GM19043 (cell line): Measurements from ENCODE around the gene SLC15A2.
"Not testable (repeated sequence)": the region's sequence is repeated elsewhere in the genome, so short reads cannot be mapped to it uniquely, and the experiment has no call there.

Source experiments
- ATAC-seq: cut with Tn5 transposase; IDR thresholded peaks from one replicate; pipeline ENCODE4 v1.9.1; 2021; ENCODE audit warnings: low read depth; ENCODE audit not compliant: unreplicated experiment

Gene SLC15A2, protein sequence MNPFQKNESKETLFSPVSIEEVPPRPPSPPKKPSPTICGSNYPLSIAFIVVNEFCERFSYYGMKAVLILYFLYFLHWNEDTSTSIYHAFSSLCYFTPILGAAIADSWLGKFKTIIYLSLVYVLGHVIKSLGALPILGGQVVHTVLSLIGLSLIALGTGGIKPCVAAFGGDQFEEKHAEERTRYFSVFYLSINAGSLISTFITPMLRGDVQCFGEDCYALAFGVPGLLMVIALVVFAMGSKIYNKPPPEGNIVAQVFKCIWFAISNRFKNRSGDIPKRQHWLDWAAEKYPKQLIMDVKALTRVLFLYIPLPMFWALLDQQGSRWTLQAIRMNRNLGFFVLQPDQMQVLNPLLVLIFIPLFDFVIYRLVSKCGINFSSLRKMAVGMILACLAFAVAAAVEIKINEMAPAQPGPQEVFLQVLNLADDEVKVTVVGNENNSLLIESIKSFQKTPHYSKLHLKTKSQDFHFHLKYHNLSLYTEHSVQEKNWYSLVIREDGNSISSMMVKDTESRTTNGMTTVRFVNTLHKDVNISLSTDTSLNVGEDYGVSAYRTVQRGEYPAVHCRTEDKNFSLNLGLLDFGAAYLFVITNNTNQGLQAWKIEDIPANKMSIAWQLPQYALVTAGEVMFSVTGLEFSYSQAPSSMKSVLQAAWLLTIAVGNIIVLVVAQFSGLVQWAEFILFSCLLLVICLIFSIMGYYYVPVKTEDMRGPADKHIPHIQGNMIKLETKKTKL

DNA sequence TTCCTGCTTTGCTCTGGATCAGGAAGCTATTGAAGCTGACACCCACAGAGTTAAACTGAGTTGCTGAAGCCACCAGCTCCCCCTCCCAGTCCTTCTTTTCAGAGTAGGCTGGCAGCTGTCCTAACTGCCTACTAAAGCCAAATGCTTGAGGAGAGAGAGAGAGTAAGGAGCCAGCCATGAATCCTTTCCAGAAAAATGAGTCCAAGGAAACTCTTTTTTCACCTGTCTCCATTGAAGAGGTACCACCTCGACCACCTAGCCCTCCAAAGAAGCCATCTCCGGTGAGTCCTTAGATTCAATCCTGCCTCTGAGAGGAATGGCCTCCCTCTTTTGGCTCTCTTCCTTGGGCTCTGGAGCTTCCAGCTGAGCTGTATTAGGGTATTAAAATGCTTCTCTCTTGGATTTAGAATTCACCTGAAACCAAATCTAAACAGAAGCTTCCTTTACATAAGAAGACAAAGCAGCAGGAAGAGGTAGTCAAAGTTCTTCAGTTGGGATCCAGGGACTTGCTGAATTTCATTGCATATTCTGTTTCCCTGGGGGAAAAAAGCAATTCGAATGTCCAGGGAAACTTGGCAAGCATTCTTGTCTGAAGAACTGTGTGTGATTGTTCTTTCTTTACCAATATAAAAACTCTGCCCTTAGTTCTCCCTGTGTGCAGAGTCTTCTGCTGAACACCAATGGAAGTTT is at the start of gene SLC15A2:
Gene SLC15A2, plus strand, starts transcription at position 101 of the 690 bp plus-strand sequence. Its CDS starts 76 bp downstream, at position 177.
- no peak for ATAC-seq

DNA sequence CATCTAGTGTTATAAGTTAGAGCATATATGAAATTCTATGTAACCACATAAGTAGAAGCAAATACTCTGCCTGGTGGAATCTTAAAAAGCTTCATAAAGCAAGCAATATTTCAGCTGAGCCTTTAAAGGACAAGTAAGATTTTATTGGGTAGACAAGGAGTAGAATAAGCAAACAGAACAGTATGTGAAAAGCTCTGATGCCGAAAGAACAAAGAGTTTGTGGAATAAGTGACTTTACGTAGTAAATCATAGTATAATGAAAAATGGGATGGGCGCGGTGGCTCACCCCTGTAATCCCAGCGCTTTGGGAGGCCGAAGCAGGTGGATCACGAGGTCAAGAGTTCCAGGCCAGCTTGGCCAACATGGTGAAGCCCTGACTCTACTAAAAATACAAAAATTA is 49.3 kb upstream of the SLC15A2 start:
- no peak for ATAC-seq

DNA sequence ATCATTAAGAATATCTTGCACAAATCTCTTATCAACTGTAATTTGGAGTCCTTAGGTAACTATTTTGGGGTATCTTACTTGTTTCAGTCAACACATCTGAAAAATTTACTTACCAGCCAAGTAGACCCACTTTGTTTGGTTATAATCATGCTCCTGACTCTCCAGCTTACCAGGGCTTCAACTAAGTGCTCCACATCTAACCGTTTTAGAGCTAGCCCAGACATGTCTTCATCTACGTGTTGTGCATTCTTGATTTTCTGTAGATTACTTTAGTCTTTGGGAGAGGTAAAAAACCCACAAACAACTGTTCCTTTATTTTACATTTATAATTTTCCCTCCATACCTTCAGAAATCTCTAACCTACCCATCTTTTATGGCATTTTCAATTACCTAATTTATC is 41.9 kb upstream of the SLC15A2 start:
- ATAC-seq = no peak

DNA sequence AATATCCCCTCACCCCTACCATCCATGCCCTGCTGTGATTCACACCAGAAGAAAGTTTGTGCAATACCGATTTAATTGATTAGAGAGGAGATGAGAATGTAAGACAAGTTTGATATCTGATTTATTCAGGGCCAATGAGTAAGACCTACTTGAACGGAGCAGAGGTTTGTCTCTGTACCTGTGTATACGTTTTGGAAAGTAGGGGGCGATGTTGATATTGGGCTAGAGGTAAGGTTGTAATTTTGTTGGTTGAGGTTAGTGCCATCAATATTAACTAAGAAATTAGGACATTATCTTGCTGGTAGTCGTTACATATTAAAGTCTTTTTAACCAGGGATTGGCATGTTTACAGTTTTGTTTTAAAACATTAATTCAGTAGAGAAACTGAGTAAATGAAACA is 38.6 kb upstream of the SLC15A2 start:
- ATAC-seq = no peak

DNA sequence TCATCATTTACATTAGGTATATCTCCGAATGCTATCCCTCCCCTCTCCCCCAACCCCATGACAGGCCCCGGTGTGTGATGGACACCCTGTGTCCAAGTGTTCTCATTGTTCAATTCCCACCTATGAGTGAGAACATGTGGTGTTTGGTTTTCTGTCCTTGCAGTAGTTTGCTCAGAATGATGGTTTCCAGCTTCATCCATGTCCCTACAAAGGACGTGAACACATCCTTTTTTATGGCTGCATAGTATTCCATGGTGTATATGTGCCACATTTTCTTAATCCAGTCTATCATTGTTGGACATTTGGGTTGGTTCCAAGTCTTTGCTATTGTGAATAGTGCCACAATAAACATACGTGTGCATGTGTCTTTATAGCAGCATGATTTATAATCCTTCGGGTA is 36.4 kb upstream of the SLC15A2 start:
- not testable (repeated sequence) for ATAC-seq

DNA sequence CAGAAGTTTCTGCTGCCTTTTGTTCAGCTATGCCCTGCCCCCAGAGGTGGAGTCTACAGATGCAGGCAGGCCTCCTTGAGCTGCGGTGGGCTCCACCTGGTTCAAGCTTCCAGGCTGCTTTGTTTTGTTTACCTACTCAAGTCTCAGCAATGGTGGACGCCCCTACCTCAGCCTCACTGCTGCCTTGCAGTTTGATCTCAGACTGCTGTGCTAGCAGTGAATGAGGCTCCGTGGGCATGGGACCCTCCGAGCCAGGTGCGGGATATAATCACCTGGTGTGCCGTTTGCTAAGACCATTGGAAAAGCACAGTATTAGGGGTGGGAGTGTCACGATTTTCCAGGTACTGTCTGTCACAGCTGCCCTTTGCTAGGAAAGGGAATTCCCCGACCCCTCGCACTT is 31.0 kb upstream of the SLC15A2 start:
- not testable (repeated sequence) for ATAC-seq

DNA sequence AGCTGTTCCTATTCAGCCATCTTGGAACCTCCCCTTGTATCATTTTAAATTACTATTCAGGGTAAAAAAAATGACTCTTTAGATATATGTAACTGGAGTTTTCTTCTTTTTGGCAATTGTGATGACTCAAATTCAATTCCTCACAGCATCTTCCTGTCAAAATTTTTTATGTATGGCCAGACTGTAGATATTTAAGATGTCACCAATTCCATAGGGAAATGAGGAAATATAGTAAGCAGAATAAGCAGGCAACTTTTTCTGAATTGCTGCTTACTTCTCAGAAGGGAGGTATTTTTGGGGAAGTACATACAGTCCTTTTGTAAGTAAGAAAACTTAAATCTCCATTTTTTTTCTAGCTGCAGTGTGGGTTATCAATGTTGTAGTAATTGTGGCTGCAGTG is 30.4 kb upstream of the SLC15A2 start:
- ATAC-seq = no peak

DNA sequence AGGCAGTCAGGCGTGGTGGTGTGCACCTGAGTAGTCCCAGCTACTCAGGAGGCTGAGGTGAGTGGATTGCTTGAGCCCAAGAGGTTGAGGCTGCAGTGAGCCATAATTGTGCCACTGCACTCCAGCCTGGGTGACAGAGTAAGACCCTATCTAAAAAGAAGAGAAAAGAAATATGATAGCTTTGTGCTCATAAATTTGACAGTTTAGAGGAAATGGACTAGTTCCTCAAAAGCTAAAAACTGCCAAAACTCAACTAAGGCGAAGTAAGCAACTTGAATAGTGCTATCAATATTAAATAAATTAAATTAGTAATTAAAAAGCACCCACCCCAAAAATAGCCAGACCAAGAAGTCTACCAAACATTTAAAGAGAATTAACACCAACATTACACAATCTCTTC is 24.5 kb upstream of the SLC15A2 start:
- no peak for ATAC-seq

- ATAC-seq = no peak
These were observed 23.5 kb upstream of the SLC15A2 start for GRCh38 chr3:121870717-121871116.

- no peak for ATAC-seq
These were observed 22.8 kb upstream of the SLC15A2 start for GRCh38 chr3:121871430-121871829.

DNA sequence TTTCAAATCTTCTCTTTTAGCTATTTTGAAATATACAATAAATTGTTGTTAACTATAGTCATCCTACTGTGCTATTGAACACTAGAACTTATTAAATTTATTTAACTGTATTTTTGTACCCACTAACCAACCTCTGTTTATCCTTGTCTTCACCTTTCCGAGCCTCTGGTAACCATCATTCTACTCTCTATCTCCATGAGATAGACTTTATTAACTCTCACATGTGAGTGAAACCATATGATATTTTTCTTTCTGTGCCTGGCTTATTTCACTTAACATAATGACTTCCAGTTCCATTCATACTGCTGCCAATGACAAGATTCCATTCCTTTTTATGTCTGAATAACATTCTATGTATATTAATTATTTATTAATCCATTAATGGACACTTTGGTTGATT is 15.8 kb upstream of the SLC15A2 start:
- no peak for ATAC-seq

GRCh38 chr3:121883507-121883906 is 10.7 kb upstream of the SLC15A2 start:
- no peak for ATAC-seq

DNA sequence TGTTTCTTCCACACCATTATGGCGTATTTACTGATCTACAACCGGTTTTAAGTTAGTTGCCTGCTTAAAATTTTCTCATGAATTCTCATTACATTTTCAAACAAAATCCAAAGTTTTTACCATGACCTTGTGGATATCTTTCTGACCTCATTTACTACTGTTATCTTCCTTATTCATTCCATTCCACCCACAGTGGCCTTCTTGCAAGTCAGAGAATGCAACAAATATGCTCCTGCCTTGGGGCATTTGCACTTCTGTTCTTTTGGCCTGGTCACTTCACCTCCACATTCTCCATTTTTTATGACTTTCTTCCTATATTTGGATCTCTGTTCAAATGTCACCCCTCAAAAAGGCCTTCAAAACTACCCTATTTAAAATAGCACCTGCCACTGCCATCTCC is 8.8 kb upstream of the SLC15A2 start:
- no peak for ATAC-seq

DNA sequence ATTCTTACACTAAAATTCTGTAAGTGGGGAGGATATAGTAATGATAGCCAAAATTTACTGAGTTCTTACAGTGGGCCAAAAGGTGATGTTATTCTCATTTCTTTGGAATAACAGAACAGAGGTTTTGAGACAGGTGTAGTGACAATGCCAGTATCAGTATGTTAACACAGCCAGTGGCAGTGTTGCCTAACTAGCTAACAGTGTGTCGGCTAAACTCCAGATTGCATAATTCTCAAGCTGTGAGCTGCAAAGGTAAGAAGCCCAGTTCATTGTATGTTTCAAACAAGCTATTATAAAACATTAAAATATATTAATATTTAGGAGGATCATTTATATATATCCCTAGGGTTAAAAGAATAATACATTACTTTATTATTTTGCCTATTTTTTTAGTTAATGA is 920 bp downstream of the SLC15A2 start:
- no peak for ATAC-seq

GRCh38 chr3:121895736-121896135 is 1.5 kb downstream of the SLC15A2 start:
- no peak for ATAC-seq

DNA sequence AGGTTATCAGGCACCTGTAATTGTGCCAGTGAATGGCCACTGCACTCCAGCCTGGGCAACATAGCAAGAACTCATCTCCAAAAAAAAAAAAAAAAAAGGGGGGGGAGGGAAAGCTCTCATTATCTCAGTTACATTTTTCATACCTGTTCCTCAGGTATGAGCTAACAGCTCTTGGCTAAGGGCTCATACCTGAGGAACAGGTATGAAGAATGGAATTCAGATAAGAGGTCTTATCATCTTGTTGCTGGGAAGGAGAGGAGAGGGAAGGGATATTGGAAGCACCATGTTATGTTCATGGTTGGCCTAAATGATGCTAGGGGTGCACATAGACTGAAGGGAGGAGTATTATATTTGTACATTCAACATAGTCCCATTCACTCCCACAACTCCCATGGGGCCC is 2.6 kb downstream of the SLC15A2 start:
- no peak for ATAC-seq

DNA sequence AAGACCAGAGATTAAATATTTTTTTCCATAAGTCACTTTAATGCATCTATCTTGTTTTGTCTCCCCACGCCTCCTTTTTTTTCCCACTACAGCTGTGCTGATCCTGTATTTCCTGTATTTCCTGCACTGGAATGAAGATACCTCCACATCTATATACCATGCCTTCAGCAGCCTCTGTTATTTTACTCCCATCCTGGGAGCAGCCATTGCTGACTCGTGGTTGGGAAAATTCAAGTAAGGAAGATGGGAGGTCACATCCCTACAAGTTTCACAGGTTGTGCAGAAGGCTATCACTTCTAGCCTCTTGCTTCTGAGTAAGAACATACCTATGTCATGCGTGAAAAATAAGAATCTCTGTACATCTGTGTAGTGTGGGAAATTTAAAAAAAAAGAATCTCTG is 3.1 kb downstream of the SLC15A2 start:
- no peak for ATAC-seq

GRCh38 chr3:121913305-121913990 is 19.2 kb downstream of the SLC15A2 start:
- ATAC-seq = no peak

DNA sequence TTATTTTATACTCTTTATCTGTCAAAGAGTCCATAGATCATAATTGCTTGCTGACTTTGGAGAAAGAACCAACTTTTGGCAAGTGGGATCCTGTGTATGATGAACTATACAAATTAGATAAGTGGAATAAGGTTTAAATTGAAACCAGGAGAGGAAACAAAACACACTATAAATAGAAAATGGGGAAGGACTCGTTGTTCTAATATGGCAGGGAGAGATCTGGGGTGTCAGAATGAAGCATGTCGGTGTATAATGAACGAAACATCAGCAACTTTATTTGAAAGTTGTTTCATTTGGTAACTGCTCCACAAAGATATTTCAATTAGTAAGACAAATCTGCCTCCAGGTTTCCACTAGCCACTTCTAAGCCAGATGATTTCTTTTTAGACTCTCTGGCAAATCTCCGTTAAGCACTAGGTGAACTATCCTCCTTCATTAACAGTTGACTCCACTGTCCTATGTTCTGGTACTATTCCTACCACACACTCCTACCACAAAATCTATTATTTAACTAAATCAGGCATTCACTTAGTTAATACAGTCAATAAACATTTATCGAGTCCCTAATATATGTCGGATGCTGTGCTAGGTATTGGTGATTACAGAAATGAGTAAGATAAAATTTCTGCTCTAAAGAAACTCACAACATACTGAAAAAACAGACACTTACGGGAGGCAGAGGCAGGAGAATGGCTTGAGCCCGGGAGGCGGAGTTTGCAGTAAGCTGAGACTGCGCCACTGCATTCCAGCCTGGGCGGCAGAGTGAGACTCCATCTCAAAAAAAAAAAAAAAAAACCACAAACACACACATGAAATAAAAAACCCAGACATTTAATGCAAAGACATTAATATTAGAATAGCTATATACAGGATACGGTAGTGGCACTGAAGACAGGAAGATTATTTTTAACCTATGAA is 20.1 kb downstream of the SLC15A2 start:
- no peak for ATAC-seq

GRCh38 chr3:121916189-121916588 is 22.0 kb downstream of the SLC15A2 start:
- ATAC-seq = no peak
